Endothelial cell of umbilical vein (primary cell): ENCODE data around the gene CASP6. TPM values are rescaled to one million over a fixed set of nuclear protein-coding genes. Genes with fewer than 3 reads are reported as not detected.

Experiments used
- BruUV-seq: library from RNA; stranded (reverse); fragments of 400-500 nt; replicated peaks from 2 replicates; lab custom pipeline; 2021; lab: Mats Ljungman, UMichigan
- CTCF ChIA-PET: fragments of 300-600, 350-600 bp; sonication (Branson Sonifier 250); formaldehyde crosslinking; loops from one replicate; lab custom pipeline; 2021; ENCODE audit warnings: antibody characterized with exemption, inconsistent platforms; lab: Charles Lee
- POLR2A ChIA-PET: fragments of 300-600, 350-600 bp; sonication (Branson Sonifier 250); formaldehyde crosslinking; loops from one replicate; lab custom pipeline; 2021; ENCODE audit warnings: antibody characterized with exemption, inconsistent platforms; lab: Charles Lee
- DNase-seq: peaks from one replicate; pipeline ENCODE4 v3.0.0-alpha.2; 2011; ENCODE audit warnings: low read depth, low spot score
- FAIRE-seq: peaks from 2 replicates; lab custom pipeline; 2011; peaks lifted over from hg19 to GRCh38; lab: Jason Lieb, UNC
- H2AFZ ChIP-seq: 2 replicates; pipeline ENCODE4 v1.6.0; 2012; ENCODE audit warnings: low read depth, low read length, control low read depth, inconsistent platforms
- H3K27ac ChIP-seq: 2 replicates; pipeline ENCODE4 v1.5.1; 2011; ENCODE audit warnings: low read depth, mild to moderate bottlenecking, control low read depth, low read length, moderate library complexity; ENCODE audit not compliant: insufficient read depth
- H3K27me3 ChIP-seq, 2 experiments: 2 replicates each; pipeline versions ENCODE4 v1.6.0 to v1.6.1; 2011; ENCODE audit warnings: low read length in 2 of 2, mixed read lengths in 1 of 2; ENCODE audit not compliant: control insufficient read depth in 2 of 2, insufficient read depth in 2 of 2
- H3K36me3 ChIP-seq, 2 experiments: 2 replicates in 1 of 2; 3 replicates in 1 of 2; pipeline ENCODE4 v1.5.1; 2011; ENCODE audit warnings: low read length in 2 of 2, mild to moderate bottlenecking in 1 of 2, moderate library complexity in 1 of 2; ENCODE audit not compliant: control insufficient read depth in 2 of 2, insufficient read depth in 2 of 2; ENCODE audit errors: extremely low read depth in 1 of 2
- H3K4me1 ChIP-seq: 3 replicates; pipeline ENCODE4 v1.5.1; 2011; ENCODE audit warnings: mild to moderate bottlenecking, low read length; ENCODE audit not compliant: control insufficient read depth, insufficient read depth; ENCODE audit errors: extremely low read depth
- H3K4me2 ChIP-seq: 2 replicates; pipeline ENCODE4 v1.6.1; 2011; ENCODE audit warnings: low read length, control low read depth, mixed read lengths; ENCODE audit not compliant: insufficient read depth
- H3K4me3 ChIP-seq, 3 experiments: fragments of 200-600 bp in 1 of 3; sonication (generic), shearing (Covaris generic) in 1 of 3; replicated peaks in 1 of 3; 2 replicates each; pipeline ENCODE4 v1.5.1; 2011 to 2016; ENCODE audit warnings: control low read depth in 3 of 3, low read length in 3 of 3, mild to moderate bottlenecking in 2 of 3, inconsistent platforms in 1 of 3, low read depth in 1 of 3, moderate library complexity in 1 of 3; ENCODE audit not compliant: insufficient read depth in 1 of 3
- H3K79me2 ChIP-seq: 2 replicates; pipeline ENCODE4 v1.6.0; 2012; ENCODE audit warnings: low read length, inconsistent platforms; ENCODE audit not compliant: control insufficient read depth, insufficient read depth
- H3K9ac ChIP-seq: replicated peaks from 2 replicates; pipeline ENCODE3; 2011; ENCODE audit warnings: low read length, control low read depth; ENCODE audit not compliant: insufficient read depth; ENCODE audit errors: extremely low read depth
- H3K9me1 ChIP-seq: replicated peaks from 3 replicates; pipeline ENCODE4 v1.6.0; 2011; ENCODE audit warnings: mild to moderate bottlenecking, low read length; ENCODE audit not compliant: control insufficient read depth, insufficient read depth; ENCODE audit errors: extremely low read depth
- H3K9me3 ChIP-seq: replicated peaks from 2 replicates; pipeline ENCODE4 v1.5.1; 2012; ENCODE audit warnings: low read length, inconsistent platforms; ENCODE audit not compliant: control insufficient read depth, insufficient read depth
- H4K20me1 ChIP-seq: replicated peaks from 2 replicates; pipeline ENCODE3; 2011; ENCODE audit warnings: mild to moderate bottlenecking, low read length; ENCODE audit not compliant: control insufficient read depth, insufficient read depth; ENCODE audit errors: extremely low read depth
- EZH2 ChIP-seq: IDR thresholded peaks from 2 replicates; pipeline ENCODE4 v1.6.1; 2012; ENCODE audit warnings: borderline replicate concordance, low read depth, mild to moderate bottlenecking, moderate library complexity, low read length, inconsistent platforms; ENCODE audit not compliant: severe bottlenecking
- FOS ChIP-seq: IDR thresholded peaks from 2 replicates; pipeline ENCODE4 v1.6.1; 2011; ENCODE audit warnings: mild to moderate bottlenecking, low read length, moderate library complexity, borderline replicate concordance; ENCODE audit not compliant: insufficient read depth
- GATA2 ChIP-seq: IDR thresholded peaks from 2 replicates; pipeline ENCODE4 v1.7.0; 2011; ENCODE audit warnings: low read depth, mild to moderate bottlenecking, moderate library complexity, mixed read lengths, low read length; ENCODE audit not compliant: insufficient read length, insufficient read depth
- JUN ChIP-seq: IDR thresholded peaks from 2 replicates; pipeline ENCODE4 v1.6.1; 2011; ENCODE audit warnings: borderline replicate concordance, low read depth; ENCODE audit not compliant: insufficient read length, insufficient read depth
- MYC ChIP-seq: IDR thresholded peaks from one replicate; pipeline ENCODE4 v1.6.1; 2011; ENCODE audit warnings: mild to moderate bottlenecking, low read depth, low read length
- POLR2A ChIP-seq: IDR thresholded peaks from 2 replicates; pipeline ENCODE4 v1.6.1; 2012; ENCODE audit warnings: low read depth, mild to moderate bottlenecking, control low read depth, low read length
- POLR2AphosphoS5 ChIP-seq: IDR thresholded peaks from 2 replicates; pipeline ENCODE4 v1.6.1; 2012; ENCODE audit warnings: low read depth, mild to moderate bottlenecking, control low read depth, low read length, moderate library complexity; ENCODE audit not compliant: insufficient read depth
- dilution Hi-C: fragments of 300-500 bp; cut with MboI; formaldehyde crosslinking; loops from one replicate; pipeline ENCODE4 v1.15.0; 2019; ENCODE audit warnings: low sequenced_read_pairs; ENCODE audit not compliant: extremely low pct_ligation_motif_present
- intact Hi-C: fragments of 100-400 bp; cut with micrococcal nuclease; formaldehyde crosslinking; loops from one replicate; pipeline ENCODE4 v1.10.0; 2022
- polyA plus RNA-seq, 4 experiments: library from polyadenylated mRNA; depleted of rRNA in 3 of 4; stranded (reverse) in 3 of 4; unstranded in 1 of 4; fragments of >200 nt; gene quantifications; 2 replicates each; pipeline versions ENCODE4 v1.2.1 to v1.2.3, GENCODE V29; 2011 to 2012; ENCODE audit warnings: missing spikeins in 1 of 4
- total RNA-seq: library from RNA; stranded (reverse); gene quantifications from 2 replicates; pipeline ENCODE4 v1.2.3, GENCODE V29; 2021
- TF ChIP-seq, protein P1 (sequence below): IDR thresholded peaks from 2 replicates; pipeline ENCODE4 v1.6.1; 2011; ENCODE audit not compliant: insufficient read depth, insufficient read length
- TF ChIP-seq, protein P2 (sequence below), 2 donors: IDR thresholded peaks; 1 replicate in 1 of 2; 2 replicates in 1 of 2; pipeline ENCODE4 v1.5.1; 2011; ENCODE audit warnings: low read length in 2 of 2, mild to moderate bottlenecking in 2 of 2, moderate library complexity in 2 of 2, control low read depth in 1 of 2, inconsistent platforms in 1 of 2, low read depth in 1 of 2; ENCODE audit not compliant: insufficient read depth in 1 of 2; ENCODE audit errors: extremely low read depth in 1 of 2

The CASP6 gene
- total and polyA plus RNA-seq, 2 donors (not counting 3 experiments of a cell fraction or from before 2014, with no cell fraction given): 35.4 to 52.1 TPM

DNA sequence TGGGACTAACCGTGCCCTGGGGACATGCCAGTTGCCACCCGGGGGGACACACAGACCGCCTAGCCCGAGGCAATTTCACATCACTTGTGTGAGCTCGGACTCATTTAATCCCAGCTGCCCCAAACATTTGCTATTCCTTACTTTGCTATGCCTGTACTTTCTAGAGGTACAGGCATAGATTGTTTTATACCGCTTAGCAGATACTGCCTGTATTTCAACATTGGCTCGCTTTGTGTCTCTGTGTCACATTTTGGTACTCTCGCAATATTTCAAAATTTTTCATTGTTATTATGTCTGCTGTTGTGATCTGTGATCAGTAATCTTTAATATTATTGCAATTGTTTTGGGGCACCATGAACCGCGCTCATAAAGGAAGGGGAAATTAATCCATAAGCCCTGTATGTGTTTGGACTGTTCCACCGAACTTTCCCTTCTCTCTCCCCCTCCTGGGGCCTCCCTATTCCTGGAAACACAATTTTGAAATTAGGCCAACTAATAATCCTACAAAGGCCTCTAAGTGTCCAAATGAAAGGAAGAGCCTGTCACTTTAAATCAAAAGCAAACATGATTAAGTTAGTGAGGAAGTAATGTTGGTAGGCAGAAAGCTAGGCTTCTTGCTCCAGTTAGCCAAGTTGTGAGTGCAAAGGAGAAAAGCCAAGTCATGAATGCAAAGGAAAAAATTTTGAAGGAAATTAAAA is 568 bp upstream of the CASP6 start:
- Histone ChIP-seq H3K9me3 (no peaks in the 10 kb centered on the region), H3K27ac (no peak overlapping the region), H2AFZ (peak overlapping the region; percentile 95), H3K27me3 (no peaks in the 10 kb centered on the region), H3K9me1 (no peaks in the 10 kb centered on the region), H3K4me2 (peak overlapping the region; percentile 76), H4K20me1 (no peaks in the 10 kb centered on the region), H3K4me3 (peak overlapping the region; percentile 81 to 93 (median 83)), H3K36me3 (no peaks in the 10 kb centered on the region), H3K4me1 (peaks cover 14% of the 10 kb centered on the region), H3K9ac (peak overlapping the region; percentile 95), H3K79me2 (peaks cover 13% of the 10 kb centered on the region)
- BruUV-seq: no TSS peak
- DNase-seq: peak; percentile 64
- CTCF ChIA-PET: interaction anchor here (0.6 to 4.5 kb wide), 19 partner anchors 10 to 281 kb away, joined by 3 to 16 read pairs (median 3); partner anchors contain the start of genes CFI, PLA2G12A and SEC24B
- no peak for FAIRE-seq
- dilution Hi-C loops: no loop called here
- TF ChIP-seq FOS (no peak), POLR2AphosphoS5 (no peak), POLR2A (no peak), GATA2 (no peak), MYC (no peak), EZH2 (no peak), JUN (no peak)
- TF ChIP-seq, protein P1, sequence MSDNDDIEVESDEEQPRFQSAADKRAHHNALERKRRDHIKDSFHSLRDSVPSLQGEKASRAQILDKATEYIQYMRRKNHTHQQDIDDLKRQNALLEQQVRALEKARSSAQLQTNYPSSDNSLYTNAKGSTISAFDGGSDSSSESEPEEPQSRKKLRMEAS: no peak
- TF ChIP-seq, protein P2, sequence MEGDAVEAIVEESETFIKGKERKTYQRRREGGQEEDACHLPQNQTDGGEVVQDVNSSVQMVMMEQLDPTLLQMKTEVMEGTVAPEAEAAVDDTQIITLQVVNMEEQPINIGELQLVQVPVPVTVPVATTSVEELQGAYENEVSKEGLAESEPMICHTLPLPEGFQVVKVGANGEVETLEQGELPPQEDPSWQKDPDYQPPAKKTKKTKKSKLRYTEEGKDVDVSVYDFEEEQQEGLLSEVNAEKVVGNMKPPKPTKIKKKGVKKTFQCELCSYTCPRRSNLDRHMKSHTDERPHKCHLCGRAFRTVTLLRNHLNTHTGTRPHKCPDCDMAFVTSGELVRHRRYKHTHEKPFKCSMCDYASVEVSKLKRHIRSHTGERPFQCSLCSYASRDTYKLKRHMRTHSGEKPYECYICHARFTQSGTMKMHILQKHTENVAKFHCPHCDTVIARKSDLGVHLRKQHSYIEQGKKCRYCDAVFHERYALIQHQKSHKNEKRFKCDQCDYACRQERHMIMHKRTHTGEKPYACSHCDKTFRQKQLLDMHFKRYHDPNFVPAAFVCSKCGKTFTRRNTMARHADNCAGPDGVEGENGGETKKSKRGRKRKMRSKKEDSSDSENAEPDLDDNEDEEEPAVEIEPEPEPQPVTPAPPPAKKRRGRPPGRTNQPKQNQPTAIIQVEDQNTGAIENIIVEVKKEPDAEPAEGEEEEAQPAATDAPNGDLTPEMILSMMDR (IDR thresholded peaks at IDR 0.05; ENCODE audit: extremely low read depth in 1 of 2, insufficient read depth in 1 of 2, low read depth in 1 of 2, low read length in 2 of 2): no peak
- POLR2A ChIA-PET: interaction anchor here (1.1 kb wide), 1 partner anchor 25 kb away, joined by 3 read pairs; no protein-coding TSS in a partner anchor
- intact Hi-C loops: loop anchor here (1.0 to 2.0 kb wide), 9 partner anchors 26 to 281 kb away; partner anchors contain the start of genes GAR1, MCUB, PLA2G12A and SEC24B
